OCI-LY3 (cell line): Measurements from ENCODE around the gene MAMDC4.

ENCODE experiments used
- EZH2phosphoT487 ChIP-seq: fragments of 200-600 bp; shearing (Covaris generic); IDR thresholded peaks from 2 replicates; pipeline ENCODE4 v1.6.1; 2018; ENCODE audit warnings: antibody characterized with exemption, mixed run types, low read depth
- TF ChIP-seq, protein P1 (sequence below): fragments of 200-600, 300-600 bp; sonication (generic); IDR thresholded peaks from 2 replicates; pipeline ENCODE4 v1.5.1; 2014; ENCODE audit warnings: antibody characterized with exemption, low read length, low read depth

DNA sequence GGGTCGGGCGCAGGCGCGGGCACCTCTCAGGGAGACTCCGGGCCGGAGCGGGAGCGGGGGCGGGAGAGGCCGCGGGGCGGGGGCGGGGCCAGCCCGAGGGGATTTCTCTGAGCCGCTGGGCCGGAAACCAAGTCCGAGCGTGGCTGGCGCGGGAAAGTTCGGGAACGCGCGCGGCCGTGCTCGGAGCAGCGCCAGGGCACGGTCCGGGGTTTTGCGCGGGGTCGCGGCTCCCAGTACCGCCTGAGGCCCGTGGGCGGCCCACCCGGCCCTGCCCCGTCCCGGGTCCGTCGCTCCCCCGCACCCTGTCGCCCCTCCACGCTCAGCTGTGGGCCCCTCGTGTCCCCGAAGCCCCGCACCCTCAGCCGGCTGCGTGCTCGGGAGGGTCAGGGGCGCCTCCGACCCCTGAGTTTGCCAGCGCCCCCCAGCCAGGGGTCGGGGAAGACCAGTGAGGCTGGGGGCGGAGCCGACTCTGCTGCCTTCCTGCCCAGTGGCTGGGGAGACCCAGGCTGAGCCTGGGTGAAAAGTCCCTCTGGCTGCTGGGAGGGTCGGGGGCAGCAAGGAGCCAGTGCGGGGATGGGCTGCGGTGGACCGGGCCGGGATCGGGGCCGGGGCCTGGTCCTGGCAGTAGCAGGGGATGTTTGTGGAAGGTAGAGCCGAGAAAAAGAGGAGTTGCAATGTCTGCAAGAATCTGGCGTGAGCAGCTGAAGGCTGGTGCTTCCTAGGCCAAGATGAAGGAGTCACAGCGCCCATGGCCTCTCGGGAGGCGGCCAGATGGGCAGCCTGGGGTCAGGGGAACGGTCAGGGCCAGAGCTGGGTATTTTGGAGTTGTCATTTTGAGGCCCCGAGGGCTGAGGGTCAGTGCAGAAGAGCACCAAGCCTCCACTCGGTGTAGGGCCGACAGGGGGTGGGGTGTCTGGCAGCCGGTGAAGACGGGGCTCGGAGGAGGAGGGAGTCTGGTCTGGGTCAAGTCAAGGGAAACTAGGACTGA, 34.8 kb downstream of the MAMDC4 start:
- TF ChIP-seq, protein P1, sequence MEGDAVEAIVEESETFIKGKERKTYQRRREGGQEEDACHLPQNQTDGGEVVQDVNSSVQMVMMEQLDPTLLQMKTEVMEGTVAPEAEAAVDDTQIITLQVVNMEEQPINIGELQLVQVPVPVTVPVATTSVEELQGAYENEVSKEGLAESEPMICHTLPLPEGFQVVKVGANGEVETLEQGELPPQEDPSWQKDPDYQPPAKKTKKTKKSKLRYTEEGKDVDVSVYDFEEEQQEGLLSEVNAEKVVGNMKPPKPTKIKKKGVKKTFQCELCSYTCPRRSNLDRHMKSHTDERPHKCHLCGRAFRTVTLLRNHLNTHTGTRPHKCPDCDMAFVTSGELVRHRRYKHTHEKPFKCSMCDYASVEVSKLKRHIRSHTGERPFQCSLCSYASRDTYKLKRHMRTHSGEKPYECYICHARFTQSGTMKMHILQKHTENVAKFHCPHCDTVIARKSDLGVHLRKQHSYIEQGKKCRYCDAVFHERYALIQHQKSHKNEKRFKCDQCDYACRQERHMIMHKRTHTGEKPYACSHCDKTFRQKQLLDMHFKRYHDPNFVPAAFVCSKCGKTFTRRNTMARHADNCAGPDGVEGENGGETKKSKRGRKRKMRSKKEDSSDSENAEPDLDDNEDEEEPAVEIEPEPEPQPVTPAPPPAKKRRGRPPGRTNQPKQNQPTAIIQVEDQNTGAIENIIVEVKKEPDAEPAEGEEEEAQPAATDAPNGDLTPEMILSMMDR = no peak
- TF ChIP-seq EZH2phosphoT487 = no peak
